HG03025 (cell line): ENCODE measurements around the gene LPCAT3.

ENCODE experiments used
- ATAC-seq: cut with Tn5 transposase; IDR thresholded peaks from one replicate; pipeline ENCODE4 v1.9.1; 2021; ENCODE audit warnings: mild to moderate bottlenecking, moderate library complexity; ENCODE audit not compliant: unreplicated experiment, low FRiP score

The LPCAT3 gene

DNA sequence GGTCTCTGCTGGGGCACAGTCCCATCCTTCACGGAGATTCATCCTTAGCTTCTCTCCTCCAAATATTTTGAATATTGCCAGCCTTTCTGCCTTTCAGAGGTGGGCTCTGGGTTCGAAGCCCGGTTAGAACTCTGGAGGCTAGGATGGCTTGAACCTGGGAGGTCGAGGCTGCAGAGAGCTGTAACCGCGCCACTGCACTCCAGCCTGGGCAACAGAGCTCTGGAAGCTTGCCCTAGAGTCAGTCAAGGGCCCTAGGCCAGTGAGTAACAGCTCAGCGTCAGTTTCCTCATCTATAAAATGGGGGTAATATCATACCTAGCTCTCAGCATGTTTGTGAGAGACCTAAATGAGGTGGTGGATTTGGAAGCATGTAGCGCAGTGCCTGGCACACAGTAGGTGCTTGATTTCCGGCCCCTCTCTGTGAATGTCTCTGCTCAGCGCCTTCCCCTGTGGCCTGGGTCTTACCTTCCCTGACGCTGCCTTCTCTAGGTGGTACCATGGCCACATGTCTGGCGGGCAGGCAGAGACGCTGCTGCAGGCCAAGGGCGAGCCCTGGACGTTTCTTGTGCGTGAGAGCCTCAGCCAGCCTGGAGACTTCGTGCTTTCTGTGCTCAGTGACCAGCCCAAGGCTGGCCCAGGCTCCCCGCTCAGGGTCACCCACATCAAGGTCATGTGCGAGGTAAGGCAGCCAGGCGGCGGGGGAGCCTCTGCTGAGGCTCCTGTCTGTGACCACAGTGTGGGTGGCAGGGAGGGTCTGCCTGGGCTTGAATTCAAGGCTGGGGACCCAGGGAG, 63.8 kb downstream of the LPCAT3 start:
- ATAC-seq, result no peak

DNA sequence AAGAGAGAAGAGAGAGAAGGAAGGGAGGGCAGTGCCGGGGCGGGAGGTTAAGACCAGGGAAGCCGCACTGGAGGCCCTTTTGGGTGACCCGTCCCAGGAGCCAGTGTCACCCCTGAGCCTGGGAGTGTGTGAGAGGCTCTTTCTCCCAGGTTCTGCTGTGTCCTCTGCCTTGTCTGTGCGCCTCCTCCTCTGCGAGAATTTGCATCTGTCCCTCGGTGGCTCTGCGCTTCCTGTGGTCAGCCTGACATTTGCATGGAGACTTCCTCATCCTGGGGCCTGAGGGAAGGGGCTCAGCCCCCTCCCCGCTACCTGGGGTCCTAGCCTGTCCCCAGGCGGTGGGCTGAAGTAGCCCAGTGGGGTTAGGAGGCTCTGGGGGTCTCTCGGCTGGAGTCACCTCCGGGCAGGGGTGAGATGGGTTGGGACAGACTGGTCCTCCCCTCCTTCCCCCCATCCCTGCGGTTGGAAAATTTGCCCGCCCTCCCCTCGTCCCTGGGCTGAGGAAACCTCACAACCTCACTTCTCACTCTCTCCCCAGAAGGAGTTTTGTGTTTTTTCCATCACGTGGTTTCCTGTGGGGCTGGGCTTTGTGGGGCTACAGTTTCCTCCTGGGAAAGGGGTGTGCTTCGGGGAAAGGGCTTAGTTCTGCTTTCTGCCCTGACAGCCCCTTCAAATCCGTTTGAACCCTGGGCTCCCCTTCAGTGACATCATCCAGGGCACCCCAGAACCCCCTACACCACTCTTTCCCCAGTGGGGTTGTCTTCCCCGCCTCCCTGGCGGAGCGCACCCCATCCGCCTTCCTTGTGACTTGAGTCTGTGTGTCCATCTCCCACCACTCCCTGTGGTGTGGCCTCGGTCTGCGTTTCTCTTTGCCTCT, 64.6 kb downstream of the LPCAT3 start:
- ATAC-seq, result peak; percentile 47

DNA sequence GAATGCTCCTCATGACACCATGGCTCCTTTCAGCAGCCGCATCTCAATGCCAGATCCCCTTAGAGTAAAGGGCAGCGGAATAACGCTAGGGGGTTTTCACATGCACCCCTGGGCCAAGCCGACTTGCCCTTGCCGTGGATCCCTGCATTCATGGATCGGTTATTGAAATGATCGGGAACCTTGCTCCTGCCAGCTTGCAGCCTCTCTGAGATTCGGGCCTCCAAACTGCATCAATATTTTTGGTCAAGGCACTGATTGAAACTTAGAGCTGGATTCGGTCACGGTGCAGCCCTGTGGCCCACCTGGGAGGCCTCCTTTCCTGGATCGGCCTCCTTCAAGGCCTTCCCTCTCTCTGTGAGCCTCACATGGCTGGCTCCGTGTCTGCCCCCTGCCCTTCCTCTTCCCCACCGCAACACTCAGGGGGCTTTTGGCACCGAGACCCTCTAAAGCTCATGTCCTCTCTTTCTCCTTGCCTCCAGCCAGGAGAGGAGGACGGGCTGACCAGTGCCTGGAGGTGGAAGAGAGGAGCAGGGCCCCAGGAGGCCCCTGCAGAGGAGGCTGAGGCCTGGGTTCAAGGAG, 65.3 kb downstream of the LPCAT3 start:
- ATAC-seq, result peak; percentile 0

DNA sequence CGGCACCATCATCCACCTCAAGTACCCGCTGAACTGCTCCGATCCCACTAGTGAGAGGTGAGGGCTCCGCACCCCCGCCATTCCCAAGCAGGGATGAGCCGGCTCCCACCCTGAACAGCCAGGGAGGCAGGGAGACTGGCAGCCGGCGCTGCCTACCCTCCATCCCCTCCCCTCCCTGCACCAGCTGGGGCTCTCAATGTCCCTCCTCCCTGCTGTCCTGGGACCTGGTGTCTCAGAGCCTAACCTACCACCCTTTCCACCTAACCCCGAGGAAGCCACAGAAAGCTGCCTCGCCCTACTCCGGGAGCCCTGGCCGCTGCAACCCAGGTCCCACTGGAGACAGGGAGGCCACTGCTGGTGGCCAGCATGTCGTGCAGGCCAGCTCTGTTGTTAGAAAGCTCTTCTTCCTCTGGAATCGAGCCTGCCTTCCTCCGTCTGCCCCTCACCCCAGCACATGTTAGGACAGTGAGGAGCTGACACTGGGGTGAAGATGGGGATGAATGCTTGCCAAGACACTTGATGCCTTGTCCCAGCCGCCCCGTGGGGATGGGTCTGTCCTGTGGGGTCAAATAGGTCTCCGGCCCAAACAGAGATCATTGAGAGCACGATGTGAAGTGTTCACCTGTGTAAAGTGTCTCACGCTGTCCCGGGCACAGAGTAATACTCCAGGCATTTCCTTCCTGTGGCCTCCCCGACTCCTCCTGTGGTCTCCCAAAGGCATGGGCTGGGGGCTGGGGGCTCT, 66.0 kb downstream of the LPCAT3 start:
- ATAC-seq, result no peak

DNA sequence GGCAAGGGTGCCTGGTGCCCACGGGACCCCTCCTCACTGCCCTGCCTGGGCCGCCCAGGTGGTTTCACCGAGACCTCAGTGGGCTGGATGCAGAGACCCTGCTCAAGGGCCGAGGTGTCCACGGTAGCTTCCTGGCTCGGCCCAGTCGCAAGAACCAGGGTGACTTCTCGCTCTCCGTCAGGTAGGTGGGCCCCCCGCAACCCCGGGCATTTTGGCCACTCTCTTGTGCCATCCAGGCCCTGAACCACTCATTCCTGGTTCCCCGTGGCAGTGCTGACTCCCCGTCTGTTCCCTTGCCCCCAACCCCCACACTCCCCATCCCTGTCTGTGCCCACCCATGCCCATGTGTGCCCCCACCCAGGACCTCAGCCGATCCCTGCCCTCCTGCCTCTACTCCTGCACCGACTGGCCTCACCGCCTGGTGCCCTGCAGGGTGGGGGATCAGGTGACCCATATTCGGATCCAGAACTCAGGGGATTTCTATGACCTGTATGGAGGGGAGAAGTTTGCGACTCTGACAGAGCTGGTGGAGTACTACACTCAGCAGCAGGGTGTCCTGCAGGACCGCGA, 66.6 kb downstream of the LPCAT3 start:
- no peak for ATAC-seq

DNA sequence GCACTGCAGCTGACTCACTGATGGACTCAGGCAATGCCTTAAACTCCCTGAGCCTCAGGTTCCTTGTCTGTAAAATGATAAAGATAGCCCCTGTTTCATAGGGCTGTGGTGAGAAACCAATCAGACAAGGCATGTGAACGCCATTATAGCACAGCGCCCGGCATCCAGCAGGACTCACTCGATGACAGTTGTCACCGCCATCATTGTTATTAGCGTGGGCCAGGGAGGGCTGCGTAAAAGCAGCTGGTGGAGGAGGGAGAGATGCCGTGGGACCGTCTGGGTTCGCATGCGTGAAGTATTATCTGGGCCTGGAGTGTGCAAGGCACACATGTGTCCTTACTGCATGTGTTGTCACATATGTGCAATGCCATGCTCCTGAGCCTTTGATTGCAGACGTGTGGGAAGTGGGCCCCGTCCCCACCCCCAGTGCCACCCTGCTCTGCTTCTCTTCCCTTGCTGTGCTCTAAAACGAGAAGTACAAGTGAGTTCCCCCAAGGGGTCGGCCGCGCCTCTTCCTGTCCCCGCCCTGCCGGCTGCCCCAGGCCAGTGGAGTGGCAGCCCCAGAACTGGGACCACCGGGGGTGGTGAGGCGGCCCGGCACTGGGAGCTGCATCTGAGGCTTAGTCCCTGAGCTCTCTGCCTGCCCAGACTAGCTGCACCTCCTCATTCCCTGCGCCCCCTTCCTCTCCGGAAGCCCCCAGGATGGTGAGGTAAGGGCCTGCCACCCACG, 67.3 kb downstream of the LPCAT3 start, which contains the start of gene PTPN6:
TSS of gene PTPN6 (plus strand) at position 546 of the 730 bp plus-strand sequence. CDS start at position 703, 157 bp downstream.
- ATAC-seq, result no peak

DNA sequence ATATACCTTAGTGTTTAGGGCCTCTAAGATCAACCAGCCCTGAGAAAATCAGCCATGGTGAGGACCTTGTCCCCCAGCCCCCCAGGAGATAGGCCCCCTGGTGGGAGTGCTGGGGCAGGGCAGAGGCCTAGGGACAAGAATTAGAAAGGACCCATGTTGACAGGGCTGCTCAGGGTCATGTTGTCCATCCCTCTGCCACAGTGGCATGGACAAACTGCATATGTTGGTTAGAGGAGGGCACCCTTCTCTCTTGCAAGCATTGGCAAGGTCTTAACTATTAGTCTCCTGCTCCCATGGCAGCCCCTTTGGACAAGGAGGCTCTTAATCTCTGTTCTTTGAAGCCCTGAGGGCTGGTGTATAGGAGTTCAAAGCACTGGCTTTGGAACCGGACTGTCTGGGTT, 67.9 kb downstream of the LPCAT3 start:
- no peak for ATAC-seq

DNA sequence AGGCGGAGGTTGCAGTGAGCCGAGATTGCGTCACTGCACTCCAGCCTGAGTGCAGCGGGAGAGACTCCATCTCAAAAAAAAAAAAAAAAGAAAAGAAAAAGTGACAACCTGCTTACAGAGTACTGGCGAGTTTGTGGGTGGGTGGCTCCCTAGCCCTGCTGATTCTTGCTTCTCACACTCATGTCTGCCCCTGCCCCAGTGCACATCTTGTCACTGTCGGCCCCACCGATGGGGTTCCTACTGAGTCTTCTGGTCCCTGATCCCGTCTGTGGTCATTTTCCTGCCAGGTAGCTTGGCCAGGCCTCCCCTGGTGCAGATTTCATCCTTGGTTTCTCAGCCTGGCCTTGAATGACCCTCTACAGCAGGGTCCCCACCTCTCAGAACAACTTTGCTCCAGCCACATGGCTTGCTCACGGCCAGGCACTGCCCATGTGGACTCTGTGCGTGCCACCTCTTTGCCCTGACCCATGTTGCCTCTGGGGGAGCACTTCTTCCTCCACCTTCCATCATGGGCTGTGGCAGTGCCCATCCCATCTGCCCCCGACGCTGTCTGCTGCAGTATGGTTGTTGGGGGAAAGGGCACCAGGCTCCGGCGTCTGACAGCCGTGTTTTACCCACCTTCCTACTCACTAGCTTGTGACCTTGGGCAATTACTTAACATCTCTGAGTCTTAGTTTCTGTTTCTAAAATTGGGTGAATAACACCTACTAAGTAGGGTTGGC, 69.2 kb downstream of the LPCAT3 start:
- ATAC-seq, result no peak

DNA sequence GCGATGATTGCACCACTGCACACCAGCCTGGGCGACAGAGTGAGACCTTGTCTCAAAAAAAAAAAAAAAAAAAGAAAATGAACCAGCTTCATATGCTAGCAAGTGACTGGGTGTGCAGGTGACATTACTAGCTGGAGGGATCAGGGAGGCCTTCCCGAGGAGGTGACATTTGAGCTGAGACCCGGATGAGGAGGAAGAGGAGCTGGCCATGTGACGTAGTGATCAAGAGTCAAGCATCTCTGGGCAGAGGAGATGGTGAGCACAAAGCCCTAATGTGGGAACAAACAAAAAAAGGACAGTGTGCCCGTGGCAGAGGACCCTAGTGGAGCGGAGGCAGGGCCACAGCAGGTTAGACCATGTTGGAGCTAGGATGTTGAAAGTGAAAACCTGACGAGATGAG, 70.7 kb downstream of the LPCAT3 start:
- no peak for ATAC-seq

DNA sequence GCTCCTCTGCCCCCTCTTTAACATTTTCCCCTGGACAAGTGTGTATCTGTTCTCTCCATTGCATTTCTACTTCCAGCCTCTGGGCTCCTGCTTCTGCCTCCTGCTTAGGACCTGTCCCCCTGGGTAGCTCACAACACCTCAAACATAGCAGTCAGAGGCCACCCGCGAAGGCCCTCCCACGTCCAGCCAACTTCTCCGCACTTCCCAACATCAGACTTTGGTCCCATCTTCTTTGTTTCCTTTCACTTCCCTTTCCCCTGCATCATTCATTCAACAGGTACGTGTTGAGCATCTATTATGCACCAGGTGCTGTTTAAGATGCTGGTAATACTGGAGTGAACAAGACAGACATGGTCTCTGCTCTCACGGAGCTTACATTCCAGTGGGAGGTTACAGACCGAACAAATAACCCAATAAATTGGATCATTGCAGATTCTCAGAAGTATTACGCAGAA, 71.3 kb downstream of the LPCAT3 start:
- ATAC-seq, result no peak

DNA sequence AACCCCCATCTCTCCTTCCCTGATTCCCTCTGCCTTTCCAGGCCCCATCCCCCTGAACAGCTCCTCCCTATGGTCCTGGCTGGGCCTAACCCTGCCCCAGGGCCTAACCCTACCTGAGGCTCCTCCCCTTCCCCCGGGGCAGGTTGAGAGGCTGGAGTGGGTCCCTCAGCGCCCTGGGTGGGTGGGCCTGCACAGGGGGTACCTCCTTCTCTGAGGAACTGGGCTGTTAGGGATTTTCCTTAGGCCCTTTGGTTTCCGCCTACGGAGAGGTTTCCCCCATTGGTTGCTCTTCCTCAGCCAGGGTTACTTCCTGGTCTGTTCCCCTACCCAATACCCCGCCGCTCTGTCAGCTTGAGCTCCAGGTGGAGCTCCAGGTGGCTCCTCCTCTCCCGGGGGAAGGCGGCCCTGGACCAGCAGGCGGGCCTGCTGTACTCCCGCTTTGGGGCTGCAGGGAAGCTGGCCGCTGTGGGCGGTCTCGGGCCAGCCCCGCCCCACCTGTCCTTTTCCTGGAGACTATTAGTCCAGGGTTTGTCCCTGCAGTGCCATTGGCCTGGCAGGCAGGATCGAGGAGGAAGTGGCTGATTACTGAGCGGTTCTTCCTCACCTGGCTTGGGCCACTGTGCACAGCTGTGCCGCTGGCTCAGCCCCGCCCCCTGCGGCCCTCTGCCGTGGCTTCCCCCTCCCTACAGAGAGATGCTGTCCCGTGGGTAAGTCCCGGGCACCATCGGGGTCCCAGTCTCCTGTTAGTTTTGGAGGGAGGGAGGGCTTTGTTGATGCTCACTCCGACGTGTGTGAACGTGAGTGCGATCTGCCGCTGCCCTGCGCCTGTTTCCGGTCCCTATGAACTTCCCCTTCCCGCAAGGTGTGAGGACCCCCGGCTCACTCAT, 72.0 kb downstream of the LPCAT3 start:
- ATAC-seq, result no peak

DNA sequence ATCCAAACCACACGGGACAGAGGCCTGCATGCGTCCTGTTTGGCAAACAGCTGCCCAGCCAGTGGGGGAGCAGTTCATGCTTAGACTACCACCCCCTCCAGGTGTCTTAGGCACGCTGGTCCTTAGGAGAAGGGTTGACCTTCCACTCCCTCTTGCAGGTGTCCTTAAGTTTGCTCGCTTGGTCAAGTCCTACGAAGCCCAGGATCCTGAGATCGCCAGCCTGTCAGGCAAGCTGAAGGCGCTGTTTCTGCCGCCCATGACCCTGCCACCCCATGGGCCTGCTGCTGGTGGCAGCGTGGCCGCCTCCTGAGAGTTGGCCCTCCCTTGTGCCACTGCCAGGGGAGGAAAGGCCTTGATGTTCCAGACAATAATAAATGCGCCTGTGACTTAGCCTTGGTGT, 72.7 kb downstream of the LPCAT3 start:
- no peak for ATAC-seq

DNA sequence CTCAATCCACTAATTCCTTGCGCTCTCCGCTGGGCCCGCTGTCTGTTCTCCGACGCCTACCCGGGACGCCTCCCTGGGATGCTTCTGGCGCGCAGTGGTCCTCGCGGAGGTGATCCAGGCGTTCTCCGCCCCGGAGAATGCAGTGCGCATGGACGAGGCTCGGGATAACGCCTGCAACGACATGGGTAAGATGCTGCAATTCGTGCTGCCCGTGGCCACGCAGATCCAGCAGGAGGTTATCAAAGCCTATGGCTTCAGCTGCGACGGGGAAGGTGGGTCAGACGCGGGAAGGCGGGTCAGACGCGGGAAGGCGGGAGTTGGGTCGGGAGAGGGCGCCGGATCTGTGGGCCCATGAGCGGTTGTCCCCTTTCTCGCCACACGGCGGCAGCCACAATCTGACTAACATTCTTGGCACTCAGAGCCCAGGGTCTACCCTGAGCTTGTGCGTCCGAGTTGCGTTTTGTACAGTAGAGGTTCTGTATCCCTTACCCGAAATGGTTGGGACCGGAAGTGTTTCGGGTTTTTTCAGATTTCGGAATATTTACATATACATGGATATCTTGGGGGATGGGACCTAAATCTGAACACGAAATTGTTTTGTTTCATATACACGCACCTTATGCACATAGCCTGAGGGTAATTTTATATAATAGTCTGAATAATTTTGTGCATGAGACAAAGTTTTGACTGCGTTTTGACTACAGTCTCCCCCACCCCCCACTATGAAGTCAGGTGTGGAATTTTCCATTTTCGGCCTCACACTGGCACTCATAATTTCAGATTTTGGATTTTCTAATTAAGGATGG, 73.7 kb downstream of the LPCAT3 start:
- ATAC-seq, result peak; percentile 26

DNA sequence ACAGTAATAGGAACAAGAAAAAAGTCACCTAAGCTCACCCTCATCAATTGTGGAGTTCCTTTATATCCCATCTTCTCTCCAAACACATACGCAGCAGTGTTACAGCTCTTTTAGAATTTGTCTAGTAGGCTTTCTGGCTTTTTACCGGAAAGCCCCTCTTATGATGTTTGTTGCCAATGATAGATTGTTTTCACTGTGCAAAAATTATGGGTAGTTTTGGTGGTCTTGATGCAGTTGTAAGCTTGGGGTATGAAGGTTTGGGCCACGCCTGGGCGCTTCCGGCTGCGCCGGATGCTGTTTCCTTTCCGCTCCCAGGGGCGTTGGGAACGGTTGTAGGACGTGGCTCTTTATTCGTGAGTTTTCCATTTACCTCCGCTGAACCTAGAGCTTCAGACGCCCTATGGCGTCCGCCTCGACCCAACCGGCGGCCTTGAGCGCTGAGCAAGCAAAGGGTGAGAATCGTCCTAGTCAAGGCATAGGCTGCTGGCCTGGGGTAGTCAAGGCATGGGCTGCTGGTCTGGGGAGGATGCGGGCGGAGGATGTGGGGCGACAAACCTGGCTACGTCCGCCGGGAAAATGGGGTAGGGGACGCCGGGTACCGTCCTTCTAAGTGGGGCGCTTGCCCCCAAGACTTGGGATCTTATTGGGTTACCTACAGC, 74.4 kb downstream of the LPCAT3 start, which contains the start of the genes C12orf57 and RNU7-1:
TSS of gene C12orf57 (plus strand) at position 301 of the 659 bp plus-strand sequence. CDS start at position 401, 100 bp downstream.
TSS of gene RNU7-1 (plus strand) at position 95 of the 659 bp plus-strand sequence.
- ATAC-seq, result peak; percentile 24

DNA sequence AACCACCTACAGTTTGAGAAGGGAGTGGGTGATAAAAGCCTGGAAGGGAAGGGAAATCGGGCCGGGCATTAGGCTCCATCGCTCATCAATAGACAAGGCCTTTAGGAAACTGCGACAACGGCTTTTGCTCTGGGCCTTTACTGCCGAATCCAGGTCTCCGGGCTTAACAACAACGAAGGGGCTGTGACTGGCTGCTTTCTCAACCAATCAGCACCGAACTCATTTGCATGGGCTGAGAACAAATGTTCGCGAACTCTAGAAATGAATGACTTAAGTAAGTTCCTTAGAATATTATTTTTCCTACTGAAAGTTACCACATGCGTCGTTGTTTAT, 74.9 kb downstream of the LPCAT3 start:
- ATAC-seq, result peak; percentile 10

DNA sequence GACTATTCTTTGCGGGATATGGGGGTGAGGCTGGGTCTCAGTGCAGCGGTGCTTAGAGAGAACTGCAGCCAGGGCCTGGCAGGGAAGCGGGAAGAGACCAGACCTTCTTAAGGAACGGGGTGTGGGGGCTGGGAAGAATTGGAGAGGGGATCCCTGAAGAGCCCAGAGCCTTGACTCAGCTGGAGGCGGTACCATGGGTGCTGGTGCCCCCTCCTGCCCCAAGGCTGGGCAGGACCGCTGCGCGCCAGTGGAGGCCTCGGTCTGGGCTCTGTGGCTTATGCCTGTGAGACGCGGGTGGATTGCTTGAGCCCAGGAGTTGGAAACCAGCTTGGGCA, 76.0 kb downstream of the LPCAT3 start:
- ATAC-seq, result no peak

DNA sequence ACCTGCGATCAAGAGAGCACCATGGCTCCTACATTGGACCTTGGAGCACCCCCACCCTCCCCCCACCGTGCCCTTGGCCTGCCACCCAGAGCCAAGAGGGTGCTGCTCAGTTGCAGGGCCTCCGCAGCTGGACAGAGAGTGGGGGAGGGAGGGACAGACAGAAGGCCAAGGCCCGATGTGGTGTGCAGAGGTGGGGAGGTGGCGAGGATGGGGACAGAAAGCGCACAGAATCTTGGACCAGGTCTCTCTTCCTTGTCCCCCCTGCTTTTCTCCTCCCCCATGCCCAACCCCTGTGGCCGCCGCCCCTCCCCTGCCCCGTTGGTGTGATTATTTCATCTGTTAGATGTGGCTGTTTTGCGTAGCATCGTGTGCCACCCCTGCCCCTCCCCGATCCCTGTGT, 76.5 kb downstream of the LPCAT3 start:
- no peak for ATAC-seq
